ENCODE results near the gene SPTBN4. TPM values are rescaled to one million over a fixed set of nuclear protein-coding genes. Genes with fewer than 3 reads are reported as not detected.

Gene SPTBN4
- total RNA-seq, 1 donor from 2014 or later: 0.41 TPM

- Histone ChIP-seq H3K4me1 (ENCODE audit: insufficient read depth, low read length) (peaks cover 27% of the 10 kb centered on the region), H3K9ac (ENCODE audit: low read length) (no peak overlapping the region), H3K4me2 (ENCODE audit: low read length) (no peak overlapping the region), H3K4me3 (ENCODE audit: insufficient read depth, low read depth, low read length) (no peak overlapping the region), H4K20me1 (ENCODE audit: insufficient read depth, low read length) (no peaks in the 10 kb centered on the region), H2AFZ (ENCODE audit: low read depth, low read length) (no peak overlapping the region), H3K79me2 (ENCODE audit: insufficient read depth, low read length) (peaks cover 3% of the 10 kb centered on the region), H3K36me3 (ENCODE audit: insufficient read depth, low read length) (peaks cover 21% of the 10 kb centered on the region), H3K9me3 (ENCODE audit: insufficient read depth, low read depth, low read length) (no peaks in the 10 kb centered on the region), H3K27me3 (ENCODE audit: insufficient read depth, low read length) (no peaks in the 10 kb centered on the region), H3K27ac (ENCODE audit: low read depth, low read length) (no peak overlapping the region)
- Mint-ChIP-seq H3K27me3 (ENCODE audit: low read depth, unreplicated experiment) (peaks cover 2% of the 10 kb centered on the region), H3K4me3 (ENCODE audit: unreplicated experiment) (no peak overlapping the region), H3K4me1 (ENCODE audit: low read depth, unreplicated experiment) (no peaks in the 10 kb centered on the region), H3K27ac (ENCODE audit: unreplicated experiment) (no peak overlapping the region), H3K9me3 (ENCODE audit: unreplicated experiment) (no peaks in the 10 kb centered on the region), H3K36me3 (ENCODE audit: low read depth, unreplicated experiment) (peaks cover 14% of the 10 kb centered on the region)
- TF ChIP-seq EZH2 (IDR thresholded peaks at IDR 0.05; ENCODE audit: insufficient read depth, low read length) (no peak), CTCF (IDR thresholded peaks at IDR 0.05; ENCODE audit: insufficient read depth, low read depth, low read length) (no peak)
- FAIRE-seq (no peak), DNase-seq (ENCODE audit: low read depth) (no peak)
Measured at GRCh38 chr19:40617961-40618360, 151.2 kb downstream of the SPTBN4 start.

- Mint-ChIP-seq H3K27me3 (ENCODE audit: low read depth, unreplicated experiment) (no peaks in the 10 kb centered on the region), H3K9me3 (ENCODE audit: unreplicated experiment) (no peaks in the 10 kb centered on the region), H3K4me1 (ENCODE audit: low read depth, unreplicated experiment) (peaks cover 6% of the 10 kb centered on the region), H3K27ac (ENCODE audit: unreplicated experiment) (no peak overlapping the region), H3K4me3 (ENCODE audit: unreplicated experiment) (no peak overlapping the region), H3K36me3 (ENCODE audit: low read depth, unreplicated experiment) (peaks cover 14% of the 10 kb centered on the region)
- TF ChIP-seq EZH2 (IDR thresholded peaks at IDR 0.05; ENCODE audit: insufficient read depth, low read length) (no peak), CTCF (IDR thresholded peaks at IDR 0.05; ENCODE audit: insufficient read depth, low read depth, low read length) (no peak)
- Histone ChIP-seq H3K4me2 (ENCODE audit: low read length) (no peak overlapping the region), H3K9ac (ENCODE audit: low read length) (no peak overlapping the region), H4K20me1 (ENCODE audit: insufficient read depth, low read length) (no peaks in the 10 kb centered on the region), H3K4me1 (ENCODE audit: insufficient read depth, low read length) (peaks cover 27% of the 10 kb centered on the region), H3K4me3 (ENCODE audit: insufficient read depth, low read depth, low read length) (no peak overlapping the region), H3K79me2 (ENCODE audit: insufficient read depth, low read length) (peaks cover 3% of the 10 kb centered on the region), H3K9me3 (ENCODE audit: insufficient read depth, low read depth, low read length) (no peaks in the 10 kb centered on the region), H2AFZ (ENCODE audit: low read depth, low read length) (no peak overlapping the region), H3K27ac (ENCODE audit: low read depth, low read length) (peak overlapping the region; percentile 34), H3K27me3 (ENCODE audit: insufficient read depth, low read length) (no peaks in the 10 kb centered on the region), H3K36me3 (ENCODE audit: insufficient read depth, low read length) (peaks cover 21% of the 10 kb centered on the region)
- FAIRE-seq (no peak), DNase-seq (ENCODE audit: low read depth) (no peak)
Measured at GRCh38 chr19:40619333-40620160, 152.7 kb downstream of the SPTBN4 start.

GRCh38 chr19:40620161-40620485, 153.3 kb downstream of the SPTBN4 start:
- Histone ChIP-seq H3K4me1 (ENCODE audit: insufficient read depth, low read length) (peaks cover 23% of the 10 kb centered on the region), H3K4me2 (ENCODE audit: low read length) (no peak overlapping the region), H3K4me3 (ENCODE audit: insufficient read depth, low read depth, low read length) (no peak overlapping the region), H3K27me3 (ENCODE audit: insufficient read depth, low read length) (no peaks in the 10 kb centered on the region), H3K27ac (ENCODE audit: low read depth, low read length) (peak overlapping the region; percentile 34), H4K20me1 (ENCODE audit: insufficient read depth, low read length) (no peaks in the 10 kb centered on the region), H3K36me3 (ENCODE audit: insufficient read depth, low read length) (peaks cover 21% of the 10 kb centered on the region), H3K79me2 (ENCODE audit: insufficient read depth, low read length) (peaks cover 3% of the 10 kb centered on the region), H3K9me3 (ENCODE audit: insufficient read depth, low read depth, low read length) (no peaks in the 10 kb centered on the region), H3K9ac (ENCODE audit: low read length) (no peak overlapping the region), H2AFZ (ENCODE audit: low read depth, low read length) (no peak overlapping the region)
- no peak overlapping the region for H3K27ac Mint-ChIP-seq (ENCODE audit: unreplicated experiment)
- H3K9me3 Mint-ChIP-seq (ENCODE audit: unreplicated experiment): no peaks in the 10 kb centered on the region
- DNase-seq (ENCODE audit: low read depth): peak; percentile 43
- H3K36me3 Mint-ChIP-seq (ENCODE audit: low read depth, unreplicated experiment): peaks cover 16% of the 10 kb centered on the region
- peaks cover 6% of the 10 kb centered on the region for H3K4me1 Mint-ChIP-seq (ENCODE audit: low read depth, unreplicated experiment)
- TF ChIP-seq CTCF (IDR thresholded peaks at IDR 0.05; ENCODE audit: insufficient read depth, low read depth, low read length): no peak
- no peak for TF ChIP-seq EZH2 (IDR thresholded peaks at IDR 0.05; ENCODE audit: insufficient read depth, low read length)
- FAIRE-seq: no peak
- no peaks in the 10 kb centered on the region for H3K27me3 Mint-ChIP-seq (ENCODE audit: low read depth, unreplicated experiment)
- no peak overlapping the region for H3K4me3 Mint-ChIP-seq (ENCODE audit: unreplicated experiment)

Data from astrocyte (in vitro differentiated cells and primary cell).